ENCODE data around the gene DCC.

The DCC gene

GRCh38 chr18:52435301-52435700 is 95.3 kb downstream of the DCC start:
- H4K20me1 ChIP-seq (ENCODE audit: control insufficient read depth, insufficient read depth, low read depth, low read length): no peaks in the 10 kb centered on the region
- no peaks in the 10 kb centered on the region for H3K4me1 ChIP-seq (ENCODE audit: control insufficient read depth, low read length)
- no peaks in the 10 kb centered on the region for H3K27me3 ChIP-seq (ENCODE audit: control insufficient read depth, low read length)
- no peak overlapping the region for H3K4me2 ChIP-seq (ENCODE audit: low read length)
- H3K36me3 ChIP-seq (ENCODE audit: control insufficient read depth, low read length): no peaks in the 10 kb centered on the region
- H3K9me2 ChIP-seq (replicated peaks; ENCODE audit: control insufficient read depth, low read length): no peaks in the 10 kb centered on the region
- no peaks in the 10 kb centered on the region for H3F3A ChIP-seq (ENCODE audit: control insufficient read depth, insufficient read depth)
- no peaks in the 10 kb centered on the region for H3K79me2 ChIP-seq (ENCODE audit: control insufficient read depth, low read length)
- TF ChIP-seq EZH2phosphoT487 (IDR thresholded peaks at IDR 0.05; ENCODE audit: borderline replicate concordance, low read length): no peak
- no peak for TF ChIP-seq CTCF (IDR thresholded peaks at IDR 0.05; ENCODE audit: low read depth, low read length, poor library complexity, severe bottlenecking)
- no peak overlapping the region for H3K27ac ChIP-seq (ENCODE audit: low read depth, low read length)
- no peaks in the 10 kb centered on the region; the same call in 1 of the 2 replicates for H3K9me3 ChIP-seq (ENCODE audit: control insufficient read depth, insufficient read depth, low read length)
- H3K4me3 ChIP-seq (ENCODE audit: low read length): no peak overlapping the region

GRCh38 chr18:52437161-52437560 is 97.2 kb downstream of the DCC start:
- no peaks in the 10 kb centered on the region for H3K9me2 ChIP-seq (replicated peaks; ENCODE audit: control insufficient read depth, low read length)
- H3F3A ChIP-seq (ENCODE audit: control insufficient read depth, insufficient read depth): no peaks in the 10 kb centered on the region
- H4K20me1 ChIP-seq (ENCODE audit: control insufficient read depth, insufficient read depth, low read depth, low read length): no peaks in the 10 kb centered on the region
- no peaks in the 10 kb centered on the region for H3K36me3 ChIP-seq (ENCODE audit: control insufficient read depth, low read length)
- H3K27ac ChIP-seq (ENCODE audit: low read depth, low read length): no peak overlapping the region
- H3K9me3 ChIP-seq (ENCODE audit: control insufficient read depth, insufficient read depth, low read length): no peaks in the 10 kb centered on the region; the same call in 1 of the 2 replicates
- H3K79me2 ChIP-seq (ENCODE audit: control insufficient read depth, low read length): no peaks in the 10 kb centered on the region
- TF ChIP-seq CTCF (IDR thresholded peaks at IDR 0.05; ENCODE audit: low read depth, low read length, poor library complexity, severe bottlenecking) (no peak), EZH2phosphoT487 (IDR thresholded peaks at IDR 0.05; ENCODE audit: borderline replicate concordance, low read length) (no peak)
- H3K4me3 ChIP-seq (ENCODE audit: low read length): no peak overlapping the region
- no peaks in the 10 kb centered on the region for H3K4me1 ChIP-seq (ENCODE audit: control insufficient read depth, low read length)
- H3K27me3 ChIP-seq (ENCODE audit: control insufficient read depth, low read length): no peaks in the 10 kb centered on the region
- no peak overlapping the region for H3K4me2 ChIP-seq (ENCODE audit: low read length)

GRCh38 chr18:52439457-52439856 is 99.5 kb downstream of the DCC start:
- Histone ChIP-seq H3K4me3 (ENCODE audit: low read length) (no peak overlapping the region), H3K9me3 (ENCODE audit: control insufficient read depth, insufficient read depth, low read length) (no peaks in the 10 kb centered on the region; the same call in 1 of the 2 replicates), H3K9me2 (replicated peaks; ENCODE audit: control insufficient read depth, low read length) (no peaks in the 10 kb centered on the region), H3K27ac (ENCODE audit: low read depth, low read length) (no peak overlapping the region), H4K20me1 (ENCODE audit: control insufficient read depth, insufficient read depth, low read depth, low read length) (no peaks in the 10 kb centered on the region), H3K4me1 (ENCODE audit: control insufficient read depth, low read length) (no peaks in the 10 kb centered on the region), H3K79me2 (ENCODE audit: control insufficient read depth, low read length) (no peaks in the 10 kb centered on the region), H3F3A (ENCODE audit: control insufficient read depth, insufficient read depth) (no peaks in the 10 kb centered on the region), H3K36me3 (ENCODE audit: control insufficient read depth, low read length) (no peaks in the 10 kb centered on the region), H3K27me3 (ENCODE audit: control insufficient read depth, low read length) (no peaks in the 10 kb centered on the region), H3K4me2 (ENCODE audit: low read length) (no peak overlapping the region)
- no peak for TF ChIP-seq EZH2phosphoT487 (IDR thresholded peaks at IDR 0.05; ENCODE audit: borderline replicate concordance, low read length)
- no peak for TF ChIP-seq CTCF (IDR thresholded peaks at IDR 0.05; ENCODE audit: low read depth, low read length, poor library complexity, severe bottlenecking)

GRCh38 chr18:52441794-52442193 is 101.8 kb downstream of the DCC start:
- H3K9me3 ChIP-seq (ENCODE audit: control insufficient read depth, insufficient read depth, low read length): no peaks in the 10 kb centered on the region
- H3K4me2 ChIP-seq (ENCODE audit: low read length): no peak overlapping the region
- TF ChIP-seq EZH2phosphoT487 (IDR thresholded peaks at IDR 0.05; ENCODE audit: borderline replicate concordance, low read length) (no peak), CTCF (IDR thresholded peaks at IDR 0.05; ENCODE audit: low read depth, low read length, poor library complexity, severe bottlenecking) (no peak)
- no peaks in the 10 kb centered on the region for H3K36me3 ChIP-seq (ENCODE audit: control insufficient read depth, low read length)
- no peaks in the 10 kb centered on the region for H3K9me2 ChIP-seq (replicated peaks; ENCODE audit: control insufficient read depth, low read length)
- H4K20me1 ChIP-seq (ENCODE audit: control insufficient read depth, insufficient read depth, low read depth, low read length): no peaks in the 10 kb centered on the region
- no peaks in the 10 kb centered on the region for H3K79me2 ChIP-seq (ENCODE audit: control insufficient read depth, low read length)
- no peak overlapping the region for H3K4me3 ChIP-seq (ENCODE audit: low read length)
- H3K27me3 ChIP-seq (ENCODE audit: control insufficient read depth, low read length): no peaks in the 10 kb centered on the region
- H3K4me1 ChIP-seq (ENCODE audit: control insufficient read depth, low read length): no peaks in the 10 kb centered on the region
- H3K27ac ChIP-seq (ENCODE audit: low read depth, low read length): no peak overlapping the region
- no peaks in the 10 kb centered on the region for H3F3A ChIP-seq (ENCODE audit: control insufficient read depth, insufficient read depth)
